GM18951 (cell line): ENCODE results near the gene GIGYF1.

Source experiments
- POLR2A ChIP-seq: IDR thresholded peaks from 4 replicates; pipeline ENCODE4 v1.6.1; 2011; ENCODE audit warnings: mild to moderate bottlenecking; ENCODE audit not compliant: insufficient read length, insufficient read depth; ENCODE audit errors: extremely low read depth
- in situ Hi-C: fragments of 300-500 bp; cut with MboI; formaldehyde crosslinking; loops from one replicate; pipeline ENCODE4 v1.12.0; 2022; ENCODE audit warnings: low sequenced_read_pairs, mixed read lengths, inconsistent platforms; ENCODE audit not compliant: unreplicated experiment

The GIGYF1 gene

GRCh38 chr7:100696123-100696521 is 2.1 kb upstream of the GIGYF1 start:
- in situ Hi-C loops = no loop called here

GRCh38 chr7:100693312-100694097 is 545 bp downstream of the GIGYF1 start:
- no peak for TF ChIP-seq POLR2A
- in situ Hi-C loops = no loop called here

More at GRCh38 chr7:100696123-100696521, 2.1 kb upstream of the GIGYF1 start:
- TF ChIP-seq POLR2A = no peak

- in situ Hi-C loops = no loop called here
- TF ChIP-seq POLR2A = no peak
Observed at GRCh38 chr7:100692578-100692961, 1.5 kb downstream of the GIGYF1 start.

- in situ Hi-C loops = no loop called here
- TF ChIP-seq POLR2A = no peak
Observed at GRCh38 chr7:100691676-100692577, 2.1 kb downstream of the GIGYF1 start.

- no peak for TF ChIP-seq POLR2A
- in situ Hi-C loops = no loop called here
Observed at GRCh38 chr7:100689230-100690135, 4.6 kb downstream of the GIGYF1 start.

GRCh38 chr7:100688326-100688860 is 5.7 kb downstream of the GIGYF1 start:
- in situ Hi-C loops = no loop called here
- no peak for TF ChIP-seq POLR2A

GRCh38 chr7:100687751-100688300 is 6.2 kb downstream of the GIGYF1 start:
- TF ChIP-seq POLR2A = no peak
- in situ Hi-C loops = no loop called here

GRCh38 chr7:100687261-100687660 is 6.8 kb downstream of the GIGYF1 start:
- in situ Hi-C loops = no loop called here
- no peak for TF ChIP-seq POLR2A

GRCh38 chr7:100686822-100687211 is 7.2 kb downstream of the GIGYF1 start:
- in situ Hi-C loops = no loop called here
- TF ChIP-seq POLR2A = no peak

GRCh38 chr7:100686201-100686821 is 7.7 kb downstream of the GIGYF1 start:
- in situ Hi-C loops = no loop called here
- no peak for TF ChIP-seq POLR2A

- in situ Hi-C loops = no loop called here
- TF ChIP-seq POLR2A = no peak
Observed at GRCh38 chr7:100685631-100686145, 8.4 kb downstream of the GIGYF1 start.
